ENCODE results near the gene PARK7. TPM values are rescaled to one million over a fixed set of nuclear protein-coding genes. Genes with fewer than 3 reads are reported as not detected.

The PARK7 gene
- polyA plus RNA-seq, 2 of the 4 experiments (the other 2 are of a cell fraction): 372 to 446 TPM

DNA sequence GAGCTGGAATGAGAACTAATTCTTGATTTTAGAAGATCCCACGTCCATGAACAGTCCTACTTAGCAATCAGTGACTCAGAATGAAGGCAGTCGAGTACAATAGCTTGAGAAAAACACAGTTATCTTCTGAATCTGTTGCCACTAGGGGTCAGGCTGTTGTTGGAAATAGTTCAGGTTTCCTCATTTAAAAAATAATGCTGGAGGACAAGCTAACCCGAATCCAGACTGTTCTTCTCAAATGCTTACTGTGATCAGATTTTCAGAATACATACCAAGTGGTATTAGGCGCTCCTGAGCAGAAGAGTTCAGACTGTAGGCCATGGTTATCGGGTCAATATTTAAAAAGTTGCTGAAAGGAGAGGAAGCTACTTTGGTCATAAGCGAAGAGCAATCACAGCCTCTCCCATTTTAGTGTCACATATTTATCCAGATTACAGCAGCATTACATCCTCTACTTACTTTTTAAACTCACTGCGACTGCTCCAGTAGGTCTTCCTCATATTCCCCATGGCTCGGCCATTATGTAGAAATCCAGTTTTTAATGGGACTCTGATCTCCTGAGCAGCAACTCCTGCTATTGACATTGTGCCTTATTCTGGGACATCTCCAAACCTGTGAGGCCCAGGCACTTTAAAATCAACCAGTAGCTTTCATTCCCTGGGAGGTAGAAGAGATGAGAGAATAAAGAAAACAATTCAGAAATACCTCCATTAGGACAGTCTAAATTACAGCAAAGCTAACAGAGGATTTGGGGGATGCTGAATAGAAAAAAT is 53.7 kb downstream of the PARK7 start (continued):
- TF ChIP-seq USF2 (IDR thresholded peaks at IDR 0.05): no peak
- TF ChIP-seq HEYL (CRISPR knock-in tag; IDR thresholded peaks at IDR 0.05): no peak
- TF ChIP-seq JUN (IDR thresholded peaks at IDR 0.05): no peak; a peak in 2 of 5 replicates
- TF ChIP-seq FOSL2 (IDR thresholded peaks at IDR 0.05): no peak
- TF ChIP-seq FOSL2 (CRISPR knock-in tag; IDR thresholded peaks at IDR 0.05): peak; percentile 62
- TF ChIP-seq KDM5A (IDR thresholded peaks at IDR 0.05): no peak
- TF ChIP-seq, protein P1, sequence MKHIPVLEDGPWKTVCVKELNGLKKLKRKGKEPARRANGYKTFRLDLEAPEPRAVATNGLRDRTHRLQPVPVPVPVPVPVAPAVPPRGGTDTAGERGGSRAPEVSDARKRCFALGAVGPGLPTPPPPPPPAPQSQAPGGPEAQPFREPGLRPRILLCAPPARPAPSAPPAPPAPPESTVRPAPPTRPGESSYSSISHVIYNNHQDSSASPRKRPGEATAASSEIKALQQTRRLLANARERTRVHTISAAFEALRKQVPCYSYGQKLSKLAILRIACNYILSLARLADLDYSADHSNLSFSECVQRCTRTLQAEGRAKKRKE (CRISPR knock-in tag; IDR thresholded peaks at IDR 0.05; ENCODE audit: low read depth): no peak
- no peak for TF ChIP-seq TP53 (CRISPR knock-in tag; IDR thresholded peaks at IDR 0.05)
- TF ChIP-seq FOXS1 (CRISPR knock-in tag; IDR thresholded peaks at IDR 0.05): no peak
- TF ChIP-seq CHD4 (IDR thresholded peaks at IDR 0.05; ENCODE audit: borderline replicate concordance): no peak
- no peak for TF ChIP-seq RFX5 (IDR thresholded peaks at IDR 0.05)
- peak; percentile 73 to 77 for TF ChIP-seq RAD21 (conservative IDR thresholded peaks at IDR 0.05 in 1 of 2, IDR thresholded peaks at IDR 0.05 in 1 of 2)
- TF ChIP-seq RCOR1 (IDR thresholded peaks at IDR 0.05; ENCODE audit: low read depth, low read length): no peak
- TF ChIP-seq REST (IDR thresholded peaks at IDR 0.05): no peak
- no peak for TF ChIP-seq ZFP36 (IDR thresholded peaks at IDR 0.05; ENCODE audit: borderline replicate concordance, partially characterized antibody)
- TF ChIP-seq ELK1 (IDR thresholded peaks at IDR 0.05; ENCODE audit: low read depth, low read length): no peak
- TF ChIP-seq RARB (CRISPR knock-in tag; IDR thresholded peaks at IDR 0.05): no peak
- peak; percentile 5; the same call in 1 of the 2 replicates for TF ChIP-seq POLR2AphosphoS2 (conservative IDR thresholded peaks at IDR 0.05; ENCODE audit: low read length)
- TF ChIP-seq HOXB13 (CRISPR knock-in tag; IDR thresholded peaks at IDR 0.05; ENCODE audit: low read depth): no peak

GRCh38 chr1:8015809-8016165 is 54.3 kb downstream of the PARK7 start:
- DNase-seq (ENCODE audit: low read depth in 1 of 2, low spot score in 1 of 2) (no peak), ATAC-seq (peak; percentile 29 to 41; a peak in 4 of 6 replicates), FAIRE-seq (no peak)
- Histone ChIP-seq H3K9me3 (no peaks in the 10 kb centered on the region), H3K4me3 (peak overlapping the region; percentile 26; the same call in 1 of the 3 replicates), H3K4me1 (peaks cover 100% of the 10 kb centered on the region), H3K4me2 (peak overlapping the region; percentile 86), H3K27ac (peak overlapping the region; percentile 68 to 82)
- ChIA-PET POLR2A (interaction anchor here (0.6 to 1.3 kb wide), 7 partner anchors 8 to 298 kb away, joined by 3 to 9 read pairs (median 4); partner anchors contain the start of gene ERRFI1), CTCF (interaction anchor here (0.8 to 13.0 kb wide), 35 partner anchors 10 to 351 kb away, joined by 3 to 172 read pairs (median 5); partner anchors contain the start of gene ERRFI1)
- WGBS (ENCODE audit: missing lambda C conversion rate): 15% methylated on average over 2 of the region's 2 CpGs
- peak; percentile 71 to 78; a peak in 3 of 4 replicates for TF ChIP-seq CEBPB (IDR thresholded peaks at IDR 0.05)
- TF ChIP-seq EP300 (IDR thresholded peaks at IDR 0.05): no peak
- 0 out of 2 replicates have a peak, but pooled peaks have one; percentile 12 for TF ChIP-seq POLR2AphosphoS2 (conservative IDR thresholded peaks at IDR 0.05; ENCODE audit: low read length)

Data from A549 (cell line).